OCI-LY1 (cell line): ENCODE data around the gene CSF2RB.

ENCODE experiments used
- H2AFZ ChIP-seq: fragments of 200-600 bp; sonication (generic), shearing (Covaris generic); 2 replicates; pipeline ENCODE4 v1.6.0; 2014; ENCODE audit warnings: antibody characterized with exemption, mild to moderate bottlenecking, low read length
- H3F3A ChIP-seq: fragments of 200-600 bp; sonication (generic), shearing (Covaris generic); 2 replicates; pipeline ENCODE4 v1.6.0; 2014; ENCODE audit warnings: mild to moderate bottlenecking, antibody characterized with exemption, low read length, moderate library complexity; ENCODE audit not compliant: insufficient read depth
- H3K27ac ChIP-seq: fragments of 200-600 bp; sonication (generic); 2 replicates; pipeline ENCODE4 v1.5.1; 2014; ENCODE audit warnings: low read length, mixed run types, mild to moderate bottlenecking, low read depth; ENCODE audit not compliant: poor library complexity, severe bottlenecking
- H3K27me3 ChIP-seq: fragments of 200-600 bp; sonication (generic); 2 replicates; pipeline ENCODE4 v1.6.0; 2014; ENCODE audit warnings: antibody characterized with exemption, mild to moderate bottlenecking, low read length, moderate library complexity; ENCODE audit not compliant: insufficient read depth
- H3K36me3 ChIP-seq: fragments of 200-600 bp; sonication (generic); 2 replicates; pipeline ENCODE4 v1.6.1; 2014; ENCODE audit warnings: mild to moderate bottlenecking, antibody characterized with exemption, low read length, moderate library complexity, mixed read lengths; ENCODE audit not compliant: insufficient read depth
- H3K4me1 ChIP-seq: fragments of 200-600 bp; sonication (generic); 2 replicates; pipeline ENCODE4 v1.5.1; 2014; ENCODE audit warnings: mild to moderate bottlenecking, low read length, moderate library complexity; ENCODE audit not compliant: insufficient read depth, severe bottlenecking
- H3K4me2 ChIP-seq: fragments of 200-600 bp; sonication (generic), shearing (Covaris generic); 2 replicates; pipeline ENCODE4 v1.6.1; 2014; ENCODE audit warnings: low read length
- H3K4me3 ChIP-seq: fragments of 200-600 bp; sonication (generic); 2 replicates; pipeline ENCODE4 v1.5.1; 2014; ENCODE audit warnings: low read length, low read depth, mild to moderate bottlenecking, mixed read lengths; ENCODE audit not compliant: poor library complexity, severe bottlenecking
- H3K79me2 ChIP-seq: fragments of 200-600 bp; shearing (Covaris generic); 2 replicates; pipeline ENCODE4 v1.6.1; 2016; ENCODE audit warnings: mixed run types, low read length, mixed read lengths; ENCODE audit not compliant: insufficient read depth
- H3K9ac ChIP-seq: fragments of 200-600 bp; sonication (generic), shearing (Covaris generic); 2 replicates; pipeline ENCODE4 v1.6.1; 2014; ENCODE audit warnings: mild to moderate bottlenecking, low read length, mixed read lengths
- H3K9me2 ChIP-seq: fragments of 200-600 bp; sonication (generic), shearing (Covaris generic); 2 replicates; pipeline ENCODE4 v1.6.1; 2014; ENCODE audit warnings: low read depth, mild to moderate bottlenecking, low read length, mixed read lengths
- H3K9me3 ChIP-seq: fragments of 200-600 bp; shearing (Covaris generic); 2 replicates; pipeline ENCODE4 v1.6.1; 2014; ENCODE audit warnings: low read length, mixed read lengths
- H4K20me1 ChIP-seq: fragments of 200-600 bp; sonication (generic), shearing (Covaris generic); 2 replicates; pipeline ENCODE4 v1.6.0; 2016; ENCODE audit warnings: mild to moderate bottlenecking, low read length; ENCODE audit not compliant: insufficient read depth
- EZH2 ChIP-seq: fragments of 200-600 bp; sonication (generic), shearing (Covaris generic); IDR thresholded peaks from 2 replicates; pipeline ENCODE4 v1.8.0; 2017; ENCODE audit warnings: borderline replicate concordance, mixed run types, mild to moderate bottlenecking, antibody characterized with exemption, low read length, moderate library complexity, mixed read lengths
- TF ChIP-seq, protein P1 (sequence below): fragments of 200-600 bp; sonication (generic), shearing (Covaris generic); IDR thresholded peaks from 2 replicates; pipeline ENCODE4 v1.5.1; 2017; ENCODE audit warnings: mild to moderate bottlenecking, antibody characterized with exemption, low read length, moderate library complexity, mixed read lengths

Gene CSF2RB

DNA sequence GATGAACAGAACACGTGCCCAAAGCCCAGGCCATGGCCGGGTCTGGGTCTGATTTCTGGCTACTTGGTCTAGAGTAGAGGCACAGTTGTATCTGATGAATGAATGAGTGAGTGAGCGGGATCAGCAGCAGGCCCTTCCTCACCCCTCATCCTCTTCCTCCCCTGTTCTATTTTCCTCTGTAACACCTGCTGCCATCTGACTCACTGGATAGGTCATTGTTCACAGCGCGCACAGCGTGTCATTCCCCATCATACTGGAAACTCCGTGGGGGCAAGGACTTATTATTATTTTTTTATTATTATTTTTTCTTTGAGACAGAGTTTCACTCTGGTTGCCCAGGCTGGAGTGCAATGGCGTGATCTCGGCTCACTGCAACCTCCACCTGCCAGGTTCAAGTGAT, 38.7 kb upstream of the CSF2RB start:
- Histone ChIP-seq H3K9ac (no peak overlapping the region), H2AFZ (no peak overlapping the region), H3K4me1 (no peaks in the 10 kb centered on the region), H3K27ac (no peak overlapping the region), H3K79me2 (no peaks in the 10 kb centered on the region), H3K27me3 (no peaks in the 10 kb centered on the region), H3K4me2 (no peak overlapping the region), H3K9me2 (no peaks in the 10 kb centered on the region), H3F3A (no peaks in the 10 kb centered on the region), H3K4me3 (no peak overlapping the region), H3K9me3 (no peaks in the 10 kb centered on the region), H3K36me3 (no peaks in the 10 kb centered on the region), H4K20me1 (no peaks in the 10 kb centered on the region)
- TF ChIP-seq, protein P1, sequence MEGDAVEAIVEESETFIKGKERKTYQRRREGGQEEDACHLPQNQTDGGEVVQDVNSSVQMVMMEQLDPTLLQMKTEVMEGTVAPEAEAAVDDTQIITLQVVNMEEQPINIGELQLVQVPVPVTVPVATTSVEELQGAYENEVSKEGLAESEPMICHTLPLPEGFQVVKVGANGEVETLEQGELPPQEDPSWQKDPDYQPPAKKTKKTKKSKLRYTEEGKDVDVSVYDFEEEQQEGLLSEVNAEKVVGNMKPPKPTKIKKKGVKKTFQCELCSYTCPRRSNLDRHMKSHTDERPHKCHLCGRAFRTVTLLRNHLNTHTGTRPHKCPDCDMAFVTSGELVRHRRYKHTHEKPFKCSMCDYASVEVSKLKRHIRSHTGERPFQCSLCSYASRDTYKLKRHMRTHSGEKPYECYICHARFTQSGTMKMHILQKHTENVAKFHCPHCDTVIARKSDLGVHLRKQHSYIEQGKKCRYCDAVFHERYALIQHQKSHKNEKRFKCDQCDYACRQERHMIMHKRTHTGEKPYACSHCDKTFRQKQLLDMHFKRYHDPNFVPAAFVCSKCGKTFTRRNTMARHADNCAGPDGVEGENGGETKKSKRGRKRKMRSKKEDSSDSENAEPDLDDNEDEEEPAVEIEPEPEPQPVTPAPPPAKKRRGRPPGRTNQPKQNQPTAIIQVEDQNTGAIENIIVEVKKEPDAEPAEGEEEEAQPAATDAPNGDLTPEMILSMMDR = no peak
- TF ChIP-seq EZH2 = no peak

DNA sequence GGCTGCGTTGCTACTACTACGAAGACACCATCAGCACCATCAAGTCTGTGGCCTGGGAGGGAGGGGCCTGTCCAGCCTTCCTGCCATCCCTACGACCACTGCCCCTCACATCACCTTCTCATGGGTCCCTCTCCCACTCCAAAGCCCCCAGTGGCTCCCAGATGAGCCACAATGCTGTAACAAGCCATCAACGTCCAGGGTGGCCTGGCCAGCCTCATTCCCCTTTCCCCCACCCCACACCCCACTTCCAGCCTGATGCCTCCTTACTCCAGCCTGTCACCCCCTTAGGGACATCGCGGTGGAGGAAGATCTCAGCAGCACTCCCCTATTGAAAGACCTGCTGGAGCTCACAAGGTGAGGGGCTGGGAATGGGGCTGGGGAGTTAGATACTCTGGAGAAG, 37.7 kb upstream of the CSF2RB start:
- H3K9me3 ChIP-seq = no peaks in the 10 kb centered on the region
- H3K9ac ChIP-seq = no peak overlapping the region
- no peaks in the 10 kb centered on the region for H3K9me2 ChIP-seq
- H3F3A ChIP-seq = no peaks in the 10 kb centered on the region
- no peaks in the 10 kb centered on the region for H3K4me1 ChIP-seq
- no peak overlapping the region for H2AFZ ChIP-seq
- no peak overlapping the region for H3K4me2 ChIP-seq
- H4K20me1 ChIP-seq = no peaks in the 10 kb centered on the region
- no peaks in the 10 kb centered on the region for H3K27me3 ChIP-seq
- H3K27ac ChIP-seq = no peak overlapping the region
- no peaks in the 10 kb centered on the region for H3K79me2 ChIP-seq
- no peaks in the 10 kb centered on the region for H3K36me3 ChIP-seq
- no peak for TF ChIP-seq EZH2
- TF ChIP-seq, protein P1 = no peak
- H3K4me3 ChIP-seq = no peak overlapping the region

DNA sequence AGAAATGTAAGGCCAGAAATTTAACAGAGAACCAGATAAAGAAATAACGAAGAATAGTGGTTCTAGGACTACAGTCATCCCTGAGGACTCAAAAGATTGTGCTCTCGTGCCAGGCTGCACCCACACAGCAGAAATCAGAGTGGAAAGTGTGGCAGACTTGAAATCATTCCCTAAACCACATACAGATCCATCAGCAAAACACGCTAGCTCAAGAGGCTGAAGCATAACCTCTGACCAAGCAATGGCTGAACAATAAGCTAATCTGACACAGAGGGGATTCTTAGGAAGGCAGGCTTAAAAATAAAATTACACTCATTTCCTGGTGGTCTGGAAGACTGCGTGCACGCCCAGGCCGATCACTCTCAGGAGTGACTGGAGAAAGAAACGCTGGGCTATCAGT, 33.7 kb upstream of the CSF2RB start:
- Histone ChIP-seq H3K9me3 (peaks cover 6% of the 10 kb centered on the region; the same call in 1 of the 2 replicates), H3K9ac (no peak overlapping the region), H3K4me3 (no peak overlapping the region), H3K27ac (no peak overlapping the region), H3F3A (no peaks in the 10 kb centered on the region), H3K9me2 (no peaks in the 10 kb centered on the region), H2AFZ (no peak overlapping the region), H3K4me2 (no peak overlapping the region), H3K79me2 (no peaks in the 10 kb centered on the region), H3K4me1 (no peaks in the 10 kb centered on the region), H4K20me1 (no peaks in the 10 kb centered on the region), H3K27me3 (no peaks in the 10 kb centered on the region; the same call in 1 of the 2 replicates), H3K36me3 (no peaks in the 10 kb centered on the region)
- TF ChIP-seq EZH2 = no peak
- TF ChIP-seq, protein P1 = no peak
